A549 treated with ZK216348 at 1 μM for 4 hours (cell line): ENCODE measurements around the gene SNRPN. TPM values are rescaled to one million over a fixed set of nuclear protein-coding genes. Genes with fewer than 3 reads are reported as not detected.

ENCODE experiments used
- total RNA-seq: library from RNA; stranded (reverse); fragments of 200-300 nt; extraction: Qiagen RNA extraction; gene quantifications from 5 replicates; pipeline ENCODE4 v1.2.3, GENCODE V29; 2022; ENCODE audit warnings: low read depth

The SNRPN gene
- 96.9 to 107 TPM (median 102 TPM) in 5 replicates for total RNA-seq

DNA sequence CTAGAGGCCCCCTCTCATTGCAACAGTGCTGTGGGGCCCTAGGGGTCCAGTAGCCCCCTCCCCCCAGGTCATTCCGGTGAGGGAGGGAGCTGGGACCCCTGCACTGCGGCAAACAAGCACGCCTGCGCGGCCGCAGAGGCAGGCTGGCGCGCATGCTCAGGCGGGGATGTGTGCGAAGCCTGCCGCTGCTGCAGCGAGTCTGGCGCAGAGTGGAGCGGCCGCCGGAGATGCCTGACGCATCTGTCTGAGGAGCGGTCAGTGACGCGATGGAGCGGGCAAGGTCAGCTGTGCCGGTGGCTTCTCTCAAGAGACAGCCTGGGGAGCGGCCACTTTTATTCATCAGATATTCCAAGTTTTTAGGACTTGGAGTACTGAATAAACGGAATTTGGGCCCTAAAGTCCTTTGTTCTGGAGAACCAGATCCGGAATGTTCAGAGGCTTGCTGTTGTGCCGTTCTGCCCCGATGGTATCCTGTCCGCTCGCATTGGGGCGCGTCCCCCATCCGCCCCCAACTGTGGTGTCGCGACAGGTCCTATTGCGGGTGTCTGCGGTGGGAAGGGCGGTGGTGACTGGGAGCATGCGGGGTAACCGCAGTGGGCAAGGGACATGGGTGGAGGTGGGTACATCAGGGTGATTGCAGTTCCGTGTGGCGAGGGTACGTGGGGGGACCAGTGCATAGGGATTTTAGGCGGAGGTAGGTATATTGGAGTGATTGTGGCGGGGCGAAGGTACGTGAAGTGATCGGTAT, at the start of gene SNRPN, which contains the start of gene SNURF:
SNRPN (plus strand) TSS at position 205 of the 748 bp plus-strand sequence. CDS start 19,467 bp downstream, outside the sequence.
SNURF (plus strand) TSS at position 205 of the 748 bp plus-strand sequence; CDS start at position 267, 62 bp downstream.

Other genes with a start within 250 kb of the SNRPN start
- gene SNURF, start within 50 bp of the SNRPN start, total RNA-seq: 8.4 to 16.7 TPM (median 14.6 TPM) in 5 replicates